Neural crest cell (in vitro differentiated cells): ENCODE measurements around the gene BMP4. TPM values are rescaled to one million over a fixed set of nuclear protein-coding genes. Genes with fewer than 3 reads are reported as not detected.

ENCODE experiments used
- DNase-seq: peaks from one replicate; pipeline ENCODE4 v3.0.0; 2021; ENCODE audit warnings: low read depth, mixed read lengths, low spot score
- H3K27ac Mint-ChIP-seq: one replicate; pipeline ENCODE4 v1.8.0; 2021; ENCODE audit warnings: mild to moderate bottlenecking, mixed read lengths; ENCODE audit not compliant: unreplicated experiment
- H3K27me3 Mint-ChIP-seq: 2 replicates; pipeline ENCODE4 v1.8.0; 2021; ENCODE audit warnings: low read depth, mild to moderate bottlenecking, mixed read lengths
- H3K36me3 Mint-ChIP-seq: 2 replicates; pipeline ENCODE4 v1.8.0; 2021; ENCODE audit warnings: low read depth, mild to moderate bottlenecking, mixed read lengths
- H3K4me1 Mint-ChIP-seq: 2 replicates; pipeline ENCODE4 v1.8.0; 2021; ENCODE audit warnings: mixed read lengths
- H3K4me3 Mint-ChIP-seq: one replicate; pipeline ENCODE4 v1.8.0; 2021; ENCODE audit warnings: mild to moderate bottlenecking, mixed read lengths
- H3K9me3 Mint-ChIP-seq: 2 replicates; pipeline ENCODE4 v1.8.0; 2021; ENCODE audit warnings: mixed read lengths
- CTCF ChIP-seq: fragments of 200-600 bp; sonication (generic); conservative IDR thresholded peaks from 2 replicates; pipeline ENCODE4 v1.5.0; 2021; ENCODE audit warnings: antibody characterized with exemption, mild to moderate bottlenecking
- total RNA-seq: library from RNA; stranded (reverse); gene quantifications from 2 replicates; pipeline ENCODE4 v1.2.1, GENCODE V29; 2021

The BMP4 gene
- total RNA-seq, 1 donor from 2014 or later = 1.1 TPM

DNA sequence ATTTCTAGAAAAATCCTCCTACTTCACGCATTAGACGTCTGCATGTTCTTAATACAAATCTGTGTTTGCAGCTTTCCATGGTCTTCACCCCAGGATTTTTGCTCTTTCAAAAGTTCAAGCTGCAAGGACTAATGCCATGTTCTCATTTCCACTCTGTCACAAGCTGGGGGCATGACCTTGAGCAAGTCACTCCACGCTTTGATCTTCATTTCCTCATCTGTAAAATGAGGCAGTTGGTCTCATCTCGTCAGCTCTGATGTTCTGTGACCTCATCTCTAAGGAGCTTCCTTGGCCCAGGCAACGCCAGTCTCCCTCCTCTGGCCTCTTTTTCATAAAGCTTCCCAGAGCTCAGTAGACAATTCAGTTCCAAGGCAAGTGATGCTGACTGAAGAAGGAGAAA lies 18.8 kb upstream of the BMP4 start:
- Mint-ChIP-seq H3K36me3 (no peaks in the 10 kb centered on the region), H3K27me3 (peaks cover 9% of the 10 kb centered on the region), H3K9me3 (peaks cover 3% of the 10 kb centered on the region), H3K27ac (no peak overlapping the region), H3K4me1 (peaks cover 19% of the 10 kb centered on the region), H3K4me3 (no peak overlapping the region)
- no peak for DNase-seq
- no peak for TF ChIP-seq CTCF

- H3K4me1 Mint-ChIP-seq = peaks cover 6% of the 10 kb centered on the region
- H3K9me3 Mint-ChIP-seq = peaks cover 3% of the 10 kb centered on the region
- no peaks in the 10 kb centered on the region for H3K36me3 Mint-ChIP-seq
- peaks cover 20% of the 10 kb centered on the region for H3K27me3 Mint-ChIP-seq
- no peak for TF ChIP-seq CTCF
- no peak overlapping the region for H3K4me3 Mint-ChIP-seq
- no peak for DNase-seq
- no peak overlapping the region for H3K27ac Mint-ChIP-seq
Observed at GRCh38 chr14:53971521-53971920, 14.9 kb upstream of the BMP4 start.

DNA sequence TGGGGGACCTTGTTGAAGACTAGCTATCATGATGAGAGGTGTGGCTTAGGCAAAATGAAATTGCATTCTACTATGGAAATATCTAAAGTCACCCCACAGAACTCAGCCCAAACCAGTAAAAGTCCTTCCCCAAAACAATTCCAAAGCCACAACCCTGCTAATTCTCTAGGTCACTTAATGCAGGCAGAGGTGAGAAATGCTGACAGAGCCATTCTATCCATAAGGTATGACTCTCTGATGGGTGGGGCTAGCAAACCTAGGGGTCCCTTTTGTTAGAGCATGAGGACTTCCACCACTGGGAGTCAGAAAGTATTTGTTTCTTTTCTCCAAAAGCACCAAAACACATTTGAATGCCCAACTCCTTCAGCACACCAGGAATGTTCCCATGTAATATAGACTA lies 12.7 kb upstream of the BMP4 start:
- DNase-seq = no peak
- H3K27ac Mint-ChIP-seq = no peak overlapping the region
- H3K36me3 Mint-ChIP-seq = no peaks in the 10 kb centered on the region
- H3K27me3 Mint-ChIP-seq = peaks cover 42% of the 10 kb centered on the region
- no peaks in the 10 kb centered on the region for H3K9me3 Mint-ChIP-seq
- TF ChIP-seq CTCF = no peak
- no peak overlapping the region for H3K4me3 Mint-ChIP-seq
- no peaks in the 10 kb centered on the region for H3K4me1 Mint-ChIP-seq

GRCh38 chr14:53968726-53969125 lies 12.1 kb upstream of the BMP4 start:
- Mint-ChIP-seq H3K4me1 (peaks cover 3% of the 10 kb centered on the region), H3K9me3 (no peaks in the 10 kb centered on the region), H3K4me3 (no peak overlapping the region), H3K36me3 (no peaks in the 10 kb centered on the region), H3K27me3 (peaks cover 48% of the 10 kb centered on the region), H3K27ac (no peak overlapping the region)
- TF ChIP-seq CTCF = no peak
- DNase-seq = no peak

DNA sequence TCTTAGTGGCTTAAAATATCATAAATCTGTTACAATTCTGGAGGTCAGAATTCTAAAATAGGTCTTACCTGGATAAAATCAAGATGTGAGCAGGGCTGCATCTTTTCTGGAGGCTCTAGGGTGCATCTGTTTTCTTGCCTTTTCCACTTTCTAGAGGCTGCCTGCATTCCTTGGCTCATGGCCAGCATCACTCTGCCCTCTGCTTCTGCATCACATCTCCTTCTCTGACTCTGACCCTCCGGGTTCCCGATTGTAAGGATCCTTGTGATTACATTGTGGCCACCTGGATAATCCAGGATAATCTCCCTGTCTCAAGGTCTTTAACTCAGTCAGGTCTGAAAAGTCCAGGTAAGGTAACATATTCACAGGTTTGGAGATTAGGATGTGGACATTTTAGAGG lies 11.0 kb upstream of the BMP4 start:
- Mint-ChIP-seq H3K9me3 (no peaks in the 10 kb centered on the region), H3K27me3 (peaks cover 59% of the 10 kb centered on the region), H3K27ac (no peak overlapping the region), H3K36me3 (no peaks in the 10 kb centered on the region), H3K4me3 (no peak overlapping the region), H3K4me1 (peaks cover 14% of the 10 kb centered on the region)
- no peak for TF ChIP-seq CTCF
- no peak for DNase-seq

DNA sequence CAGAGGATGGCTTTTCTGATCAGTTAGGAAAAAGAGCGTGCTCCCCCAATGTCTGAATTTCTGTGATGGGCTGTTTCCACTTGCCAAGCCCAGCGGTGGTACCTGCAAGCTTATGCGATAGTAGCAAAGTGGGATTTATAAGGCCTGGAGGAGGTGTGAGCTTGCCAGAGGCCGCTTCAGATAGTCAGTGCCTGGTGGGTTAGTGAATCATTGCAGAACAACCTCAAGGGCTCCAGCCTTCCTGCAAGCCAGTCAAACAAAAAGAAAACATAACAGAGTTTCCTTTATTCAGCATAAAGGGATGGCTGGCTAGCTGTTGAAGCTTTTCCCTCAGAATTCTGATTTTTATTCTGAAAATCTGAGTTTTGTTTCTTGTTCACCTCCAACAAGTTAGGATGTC lies 7.6 kb upstream of the BMP4 start:
- no peak overlapping the region for H3K27ac Mint-ChIP-seq
- H3K36me3 Mint-ChIP-seq = no peaks in the 10 kb centered on the region
- peaks cover 15% of the 10 kb centered on the region for H3K4me1 Mint-ChIP-seq
- peaks cover 82% of the 10 kb centered on the region for H3K27me3 Mint-ChIP-seq
- no peak for TF ChIP-seq CTCF
- DNase-seq = no peak
- peak overlapping the region; percentile 38 for H3K4me3 Mint-ChIP-seq
- H3K9me3 Mint-ChIP-seq = no peaks in the 10 kb centered on the region
